Stimulated activated CD4-positive, alpha-beta T cell treated with anti-CD3 and anti-CD28 coated beads, Interleukin-1b, Interleukin-23, amount 100 ng/mL, for 1 hour (primary cell): ENCODE results near the gene TRAM2.

ENCODE experiments used
- DNase-seq, 2 donors: peaks; one replicate each; pipeline ENCODE4 v3.0.0-alpha.2; 2020; ENCODE audit warnings: low read depth in 2 of 2

TRAM2 gene

GRCh38 chr6:52509281-52510212, 67.3 kb downstream of the TRAM2 start:
- DNase-seq = no peak

- DNase-seq = no peak
Measured at GRCh38 chr6:52508261-52508739, 68.6 kb downstream of the TRAM2 start.

GRCh38 chr6:52507557-52508260, 69.2 kb downstream of the TRAM2 start:
- DNase-seq = no peak

DNA sequence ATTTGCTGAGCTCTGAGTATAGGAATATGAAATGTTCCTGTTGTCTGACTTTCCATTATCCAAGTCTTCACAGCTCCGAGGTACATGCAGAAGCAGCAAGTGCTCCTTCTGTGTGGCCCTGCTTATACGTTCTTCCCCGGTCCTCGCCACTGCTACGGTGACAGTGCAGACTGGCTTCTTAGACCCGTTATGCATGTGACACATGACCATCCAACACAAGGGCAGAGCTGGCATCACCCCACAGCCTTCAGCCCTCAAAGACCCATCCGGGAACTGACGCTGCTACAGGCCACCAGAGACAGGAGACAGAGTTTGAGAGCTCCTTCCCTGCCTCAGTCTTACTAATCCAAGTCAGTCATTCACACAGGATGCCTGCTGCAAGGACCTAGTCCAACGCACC, 70.4 kb downstream of the TRAM2 start:
- no peak for DNase-seq

DNA sequence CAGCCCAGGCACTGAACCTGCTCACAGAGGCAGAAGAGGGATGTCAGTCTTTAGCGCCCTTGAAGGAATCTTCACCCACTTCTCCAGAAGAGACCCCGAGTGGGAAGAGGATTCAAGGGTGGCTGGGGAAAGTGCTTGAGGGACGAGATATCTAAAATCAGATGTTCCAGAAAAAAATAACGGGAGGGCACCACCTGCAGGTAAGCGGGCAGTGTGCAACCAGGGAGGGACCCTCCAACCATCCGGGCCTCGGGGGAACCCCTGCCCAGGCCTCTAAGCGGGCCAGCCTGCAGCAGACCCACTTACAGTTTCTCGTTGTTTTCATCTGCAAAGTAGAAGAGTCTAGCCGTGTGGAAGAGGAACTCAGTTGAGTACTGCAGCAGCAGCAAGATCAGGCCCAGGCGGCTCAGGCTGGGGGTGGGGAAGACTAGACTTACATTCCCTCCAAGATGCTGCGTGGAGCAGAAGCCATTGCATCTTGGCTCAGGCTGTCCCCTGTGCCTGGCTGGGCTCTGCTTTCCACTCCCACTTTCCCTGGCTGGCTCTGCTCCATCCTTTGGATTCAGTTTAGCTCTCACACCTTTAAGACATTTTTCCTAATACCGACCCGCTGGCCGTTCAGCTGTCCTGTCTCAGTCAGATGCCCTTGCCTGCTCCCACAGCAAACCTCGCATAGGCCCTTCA, 71.0 kb downstream of the TRAM2 start:
- no peak for DNase-seq

GRCh38 chr6:52504782-52505136, 72.1 kb downstream of the TRAM2 start:
- DNase-seq = no peak

DNA sequence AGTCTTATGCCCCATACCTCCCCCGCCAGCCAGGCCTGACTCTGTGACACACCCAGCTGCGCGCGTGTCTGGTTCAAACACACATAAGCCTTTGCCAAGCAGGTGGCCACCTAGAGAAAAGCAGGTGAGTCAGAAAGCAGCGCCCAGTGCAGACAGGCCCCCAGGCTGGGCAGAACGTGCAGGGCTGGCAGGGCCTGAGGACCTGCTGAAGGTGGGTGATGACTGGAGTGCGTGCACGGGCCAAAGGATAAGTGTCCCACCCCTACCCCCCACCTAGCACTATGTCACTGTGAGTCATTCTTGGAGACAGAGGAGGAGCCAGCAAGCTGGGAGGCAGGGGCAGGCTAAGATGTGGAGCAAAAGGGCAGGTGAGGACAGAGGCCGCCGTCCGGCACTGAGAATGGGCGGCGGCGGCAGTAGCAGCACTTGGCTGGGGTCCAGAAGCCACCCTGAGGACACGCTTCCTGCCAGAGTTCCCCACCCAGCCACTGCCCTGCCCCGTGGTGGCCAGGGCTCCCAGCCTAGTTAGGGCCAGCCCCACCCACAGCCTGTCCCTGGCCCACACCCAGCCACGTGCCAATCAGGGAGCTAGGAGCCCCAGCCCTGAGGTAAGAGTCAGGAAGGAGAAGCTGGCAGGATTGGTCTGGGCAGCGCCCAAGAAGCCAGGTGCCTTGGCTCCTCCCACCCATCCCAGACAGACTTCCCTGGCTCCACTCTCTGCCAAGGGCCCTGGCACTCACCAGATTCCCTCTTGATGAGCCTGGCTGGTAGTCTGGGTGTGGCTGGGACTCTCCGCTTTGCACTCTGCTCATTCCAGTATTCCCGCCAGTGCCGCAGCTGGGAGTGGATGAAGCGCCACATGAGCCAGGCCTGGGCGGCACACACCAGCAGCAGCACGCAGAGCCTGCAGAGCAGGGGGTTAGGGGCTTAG, 72.7 kb downstream of the TRAM2 start:
- no peak for DNase-seq

DNA sequence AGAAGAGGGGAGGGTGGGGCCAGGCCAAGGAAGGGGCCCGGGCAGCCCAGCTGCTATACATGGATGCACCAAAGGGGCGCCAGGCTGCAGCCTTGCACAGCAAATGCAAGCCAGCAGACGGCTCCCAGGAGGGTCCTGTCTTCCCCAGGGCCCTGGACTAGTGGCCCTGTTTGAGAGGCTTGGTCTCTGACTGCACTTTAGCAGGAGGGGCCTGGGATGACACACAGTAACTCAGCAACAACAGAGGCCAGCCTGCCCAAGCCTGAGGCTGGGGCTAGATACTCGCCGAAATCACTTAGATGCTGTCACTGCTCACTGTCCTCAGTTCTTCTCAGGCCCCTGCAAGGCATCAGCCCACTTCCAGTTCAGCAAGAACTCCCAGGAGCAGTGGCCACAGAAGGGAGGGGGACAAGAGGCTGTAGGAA, 73.5 kb downstream of the TRAM2 start:
- DNase-seq = no peak

DNA sequence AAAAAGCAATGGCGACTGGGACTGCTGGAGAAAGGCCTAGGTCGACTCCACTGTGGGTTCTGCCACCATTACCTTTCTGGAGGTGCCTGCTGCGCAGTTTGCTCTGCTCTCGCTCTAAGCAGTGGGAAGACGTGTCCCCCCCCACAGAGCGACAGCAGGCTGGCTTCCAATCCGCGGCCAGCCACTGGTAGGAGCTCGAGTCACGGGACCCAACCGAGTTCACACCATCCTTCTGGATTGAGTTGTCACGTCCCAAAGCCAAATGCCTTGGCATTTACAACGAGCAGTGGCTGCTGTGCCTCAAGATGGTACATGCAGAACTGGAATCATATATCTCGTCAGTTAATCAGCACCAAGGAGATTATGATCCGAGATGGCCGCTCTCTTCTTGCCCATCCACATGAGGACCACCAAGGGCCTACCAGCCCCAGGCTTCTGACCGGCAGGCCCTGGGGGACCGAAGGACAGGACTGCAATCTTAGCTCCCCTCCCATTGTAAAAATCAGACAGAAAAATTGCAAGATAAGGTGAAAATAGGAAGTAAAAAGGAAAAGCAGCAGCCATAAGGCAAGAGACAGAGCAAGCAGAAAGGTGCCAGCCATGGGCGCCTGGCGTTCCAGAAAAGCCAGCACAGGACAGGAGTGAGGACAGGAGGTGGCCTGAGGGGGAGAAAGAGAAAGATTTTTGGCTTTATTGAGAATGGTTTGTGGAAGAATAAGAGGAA, 74.4 kb downstream of the TRAM2 start:
- no peak for DNase-seq

GRCh38 chr6:52500238-52501129, 76.4 kb downstream of the TRAM2 start:
- no peak for DNase-seq

GRCh38 chr6:52499681-52500236, 77.1 kb downstream of the TRAM2 start:
- DNase-seq = no peak

DNA sequence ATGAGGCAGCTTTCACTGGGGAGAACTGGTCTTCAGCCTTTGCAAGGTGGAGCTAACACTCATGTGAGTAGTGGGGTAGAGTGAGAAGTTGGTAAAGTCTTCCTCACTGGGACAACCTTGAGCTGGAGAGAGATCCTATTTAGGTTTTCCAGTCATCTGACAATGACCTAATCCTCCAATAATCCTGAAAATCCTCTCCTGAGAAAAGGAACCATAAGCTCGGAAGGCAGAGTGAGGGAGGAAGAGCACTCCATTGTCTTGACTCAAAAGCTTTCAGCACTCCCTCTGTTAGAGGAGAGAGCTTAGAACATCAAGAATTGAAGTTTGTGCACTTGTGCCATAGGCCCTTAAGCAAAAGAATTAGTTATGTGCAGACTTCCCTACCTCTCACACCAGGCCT, 77.8 kb downstream of the TRAM2 start:
- no peak for DNase-seq

GRCh38 chr6:52498538-52499017, 78.3 kb downstream of the TRAM2 start:
- DNase-seq = no peak

- DNase-seq = no peak
Measured at GRCh38 chr6:52497652-52498408, 79.0 kb downstream of the TRAM2 start.

DNA sequence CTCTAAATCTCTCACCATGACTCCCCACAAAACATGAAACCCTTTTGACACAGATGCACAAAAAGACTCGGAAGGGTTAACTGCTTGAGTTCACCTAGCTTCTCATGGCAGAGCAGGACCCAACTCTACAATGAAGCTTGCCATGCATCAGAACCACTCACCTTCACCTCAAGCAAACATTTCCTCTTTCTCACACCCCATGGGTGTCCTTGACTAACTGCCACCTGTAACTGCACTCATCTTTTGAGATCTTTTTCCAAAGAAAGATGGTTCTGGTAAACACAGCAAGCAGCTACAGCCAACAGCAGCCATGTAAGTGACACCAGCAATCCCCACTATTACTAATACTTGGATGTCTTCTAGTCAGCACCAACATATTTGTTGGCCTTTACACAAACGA, 80.2 kb downstream of the TRAM2 start:
- DNase-seq = no peak

DNA sequence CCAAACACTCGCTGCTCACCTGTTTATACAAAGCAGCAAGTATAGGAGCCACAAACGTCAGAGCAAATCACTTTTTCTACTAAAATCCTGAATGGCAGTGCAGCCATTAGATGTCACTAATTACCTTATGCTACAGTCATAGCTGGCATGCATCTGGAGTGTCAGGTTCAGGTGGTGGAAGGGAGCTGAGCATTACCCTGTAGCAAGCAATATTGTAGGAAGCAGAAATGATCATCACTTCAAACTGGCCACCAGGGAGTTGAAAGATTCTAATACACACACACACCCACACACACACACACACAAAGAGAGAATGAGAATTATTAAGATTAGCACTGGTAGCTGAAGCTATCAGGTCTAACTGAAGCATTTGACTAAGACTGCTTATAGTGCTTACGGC, 80.9 kb downstream of the TRAM2 start:
- no peak for DNase-seq

GRCh38 chr6:52494298-52495072, 82.4 kb downstream of the TRAM2 start:
- no peak for DNase-seq

- no peak for DNase-seq
Measured at GRCh38 chr6:52493669-52494068, 83.2 kb downstream of the TRAM2 start.
